NB4 (cell line): ENCODE data around the gene CAMTA1.

Experiments used
- DNase-seq: peaks from one replicate; pipeline ENCODE4 v3.0.0; 2010; ENCODE audit warnings: low read depth
- H3K4me3 ChIP-seq: one replicate; pipeline ENCODE4 v1.5.1; 2011; ENCODE audit warnings: mild to moderate bottlenecking, low read depth, low read length, moderate library complexity
- CTCF ChIP-seq: IDR thresholded peaks from one replicate; pipeline ENCODE4 v1.5.1; 2012; ENCODE audit warnings: low read depth, low read length
- MAX ChIP-seq: IDR thresholded peaks from 2 replicates; pipeline ENCODE4 v1.6.1; 2011; ENCODE audit warnings: low read depth, low read length
- MYC ChIP-seq: IDR thresholded peaks from 2 replicates; pipeline ENCODE4 v1.6.1; 2011; ENCODE audit warnings: low read depth, low read length
- POLR2A ChIP-seq: IDR thresholded peaks from 2 replicates; pipeline ENCODE4 v1.6.1; 2011; ENCODE audit warnings: mild to moderate bottlenecking; ENCODE audit not compliant: insufficient read length; ENCODE audit errors: extremely low read depth

The CAMTA1 gene

DNA sequence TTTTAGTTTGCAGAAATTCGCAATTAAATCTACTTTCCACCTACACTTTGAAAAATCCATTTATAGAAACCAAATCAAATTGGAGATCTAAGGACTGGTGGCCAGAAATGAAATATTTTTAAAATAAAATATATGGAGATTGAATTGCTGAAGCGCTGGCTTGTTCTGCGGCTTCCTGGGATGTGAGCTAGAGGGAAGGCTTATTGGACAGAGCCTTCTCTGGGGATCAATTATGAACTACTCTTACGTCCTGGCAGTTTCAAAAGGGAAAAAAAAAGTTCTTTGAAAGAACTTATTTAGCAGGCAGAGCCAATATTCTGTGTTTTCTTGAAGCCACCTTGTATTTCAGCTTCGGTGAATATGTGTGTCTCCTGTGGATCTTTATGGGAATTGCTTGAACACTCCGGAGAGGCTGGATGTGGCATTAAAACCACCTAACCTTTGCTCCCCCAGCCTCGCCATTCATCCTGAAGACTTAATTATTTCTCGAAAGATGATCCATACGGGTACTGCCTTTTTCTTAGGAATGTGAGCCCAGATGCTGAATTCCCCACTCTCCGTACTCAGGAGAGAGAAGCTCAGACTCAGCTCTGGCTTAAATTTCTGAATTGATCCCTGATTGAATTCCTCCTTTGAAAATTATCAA, 506.9 kb downstream of the CAMTA1 start:
- no peak for TF ChIP-seq MYC
- TF ChIP-seq CTCF: no peak
- no peak for TF ChIP-seq POLR2A
- TF ChIP-seq MAX: no peak
- DNase-seq: no peak
- H3K4me3 ChIP-seq: no peak overlapping the region

- DNase-seq: no peak
- no peak overlapping the region for H3K4me3 ChIP-seq
- no peak for TF ChIP-seq CTCF
- TF ChIP-seq MAX: no peak
Observed at GRCh38 chr1:7292714-7293419, 507.6 kb downstream of the CAMTA1 start.

GRCh38 chr1:7293702-7294629, 508.7 kb downstream of the CAMTA1 start:
- TF ChIP-seq MAX (no peak), MYC (no peak), POLR2A (no peak), CTCF (no peak)
- DNase-seq: no peak
- no peak overlapping the region for H3K4me3 ChIP-seq

GRCh38 chr1:7294636-7295035, 509.4 kb downstream of the CAMTA1 start:
- DNase-seq: no peak
- no peak for TF ChIP-seq CTCF
- no peak for TF ChIP-seq MAX
- TF ChIP-seq MYC: no peak
- no peak for TF ChIP-seq POLR2A
- no peak overlapping the region for H3K4me3 ChIP-seq

- H3K4me3 ChIP-seq: no peak overlapping the region
- TF ChIP-seq MYC (no peak), POLR2A (no peak), MAX (no peak), CTCF (no peak)
- DNase-seq: no peak
Observed at GRCh38 chr1:7295946-7296345, 510.7 kb downstream of the CAMTA1 start.
